Spleen (tissue), 7 donors: ENCODE data around the gene NRBF2.

ENCODE experiments used
- CTCF ChIP-seq, 11 experiments: fragments of 200-600 bp in 7 of 11; fragments of 450-650 bp in 4 of 11; sonication (generic) in 4 of 11; IDR thresholded peaks in 8 of 11; conservative IDR thresholded peaks in 3 of 11; 1 replicate in 7 of 11; 2 replicates in 4 of 11; pipeline versions ENCODE4 v1.4.0 to v1.8.0; 2016 to 2021; ENCODE audit warnings: antibody characterized with exemption in 11 of 11, inconsistent platforms in 4 of 11, mild to moderate bottlenecking in 1 of 11
- POLR2AphosphoS5 ChIP-seq, 3 donors: sonication (generic); formaldehyde crosslinking; IDR thresholded peaks; one replicate each; pipeline ENCODE4 v1.5.1; 2017; ENCODE audit warnings: antibody characterized with exemption in 3 of 3
- donor health status: DM: no; HTN: no; CAD: no; lungs with moderate emphysema.
- donor health status: DM: no; HTN: no; CAD: no.
- donor health status: DM: no; HTN: no; CAD: no.

GRCh38 chr10:63142136-63142535 lies 9.0 kb downstream of the NRBF2 start:
- no peak for TF ChIP-seq POLR2AphosphoS5 (IDR thresholded peaks at IDR 0.05)
- no peak for TF ChIP-seq CTCF (IDR thresholded peaks at IDR 0.05 in 8 of 11, conservative IDR thresholded peaks at IDR 0.05 in 3 of 11)
